ENCODE results near the gene PTPRK.

GRCh38 chr6:128024046-128024445, 496.4 kb downstream of the PTPRK start:
- no peak for TF ChIP-seq ARNTL (CRISPR knock-in tag; IDR thresholded peaks at IDR 0.05; ENCODE audit: borderline replicate concordance, low read depth)
- TF ChIP-seq RARB (CRISPR knock-in tag; IDR thresholded peaks at IDR 0.05): no peak

All from SK-N-SH treated with all-trans-retinoic acid at 6 μM for 48 hours (cell line).